Hepatic stellate cell (primary cell): ENCODE measurements around the gene TTC34.

ENCODE experiments used
- DNase-seq: peaks from one replicate; pipeline ENCODE4 v3.0.0; 2011; ENCODE audit warnings: low spot score

Gene TTC34

DNA sequence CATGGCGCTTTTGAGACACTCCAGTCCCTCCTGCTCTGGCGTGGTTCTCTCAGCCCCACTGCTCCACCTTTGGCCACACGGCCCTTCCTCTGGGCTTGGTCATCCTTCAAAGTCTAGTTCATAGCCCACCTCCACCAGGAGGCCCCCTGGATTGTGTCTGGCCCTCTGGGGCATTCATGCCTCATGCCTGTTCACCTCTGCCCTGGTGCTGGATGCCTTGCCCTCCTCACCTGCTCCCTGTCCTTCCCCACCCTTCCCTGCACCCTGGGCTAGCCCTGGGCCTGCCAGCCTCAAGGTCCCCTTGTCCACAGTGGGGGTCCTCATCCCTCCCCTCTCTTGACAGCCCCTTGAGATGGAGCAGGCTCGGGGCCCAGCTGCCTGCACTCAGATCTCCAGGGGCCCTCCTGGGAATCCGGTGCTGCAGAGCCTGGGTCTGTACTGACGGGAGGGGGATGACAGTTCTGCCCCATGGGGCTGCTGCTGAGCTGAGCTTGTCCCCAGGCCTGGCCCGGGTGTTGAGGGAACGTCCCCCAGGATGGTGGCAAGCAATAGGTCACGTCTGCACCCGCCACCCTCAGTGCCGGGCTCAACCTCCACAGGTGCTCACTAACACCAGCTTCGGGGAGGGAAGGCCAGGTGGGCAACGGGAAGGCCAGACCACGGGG, 196.5 kb downstream of the TTC34 start:
- no peak for DNase-seq

DNA sequence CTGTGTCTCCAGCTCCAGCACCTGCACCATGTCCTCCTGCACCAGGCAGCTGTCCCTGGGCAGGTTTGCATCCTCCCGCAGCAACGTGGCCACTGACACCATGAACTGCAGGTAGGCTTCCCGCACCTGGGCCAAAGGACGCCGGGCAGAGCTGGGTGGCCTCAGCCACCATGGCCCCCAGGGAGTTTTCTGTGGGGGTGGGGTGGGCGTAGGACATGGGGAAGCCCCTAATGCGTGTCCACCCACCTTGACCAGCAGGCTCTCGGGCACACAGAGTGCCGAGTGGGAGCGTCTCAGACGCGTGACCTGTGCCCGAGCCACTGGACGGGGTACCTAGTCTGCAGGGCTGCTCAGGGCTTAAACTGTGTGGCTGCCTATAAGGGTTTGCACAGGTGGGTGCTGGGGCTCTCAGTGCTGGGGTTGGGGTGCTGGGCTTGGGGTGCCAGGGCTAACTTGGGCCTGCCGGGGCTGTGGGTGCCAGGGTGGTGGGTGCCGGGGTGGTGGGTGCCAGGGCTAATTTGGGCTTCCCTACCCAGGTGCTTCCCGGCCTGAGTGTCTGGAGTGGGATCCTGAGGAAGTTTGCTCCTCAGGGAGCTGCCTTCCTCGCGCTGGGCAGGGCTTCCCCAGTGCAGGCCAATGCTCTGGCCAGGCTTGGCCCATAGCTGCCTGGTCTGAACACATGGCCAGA, 197.2 kb downstream of the TTC34 start:
- DNase-seq, result no peak

GRCh38 chr1:2603521-2604155, 197.9 kb downstream of the TTC34 start:
- no peak for DNase-seq

- DNase-seq, result no peak
Measured at GRCh38 chr1:2602866-2603520, 198.5 kb downstream of the TTC34 start.

- no peak for DNase-seq
Measured at GRCh38 chr1:2602311-2602835, 199.1 kb downstream of the TTC34 start.

- DNase-seq, result no peak
Measured at GRCh38 chr1:2601721-2602303, 199.7 kb downstream of the TTC34 start.

DNA sequence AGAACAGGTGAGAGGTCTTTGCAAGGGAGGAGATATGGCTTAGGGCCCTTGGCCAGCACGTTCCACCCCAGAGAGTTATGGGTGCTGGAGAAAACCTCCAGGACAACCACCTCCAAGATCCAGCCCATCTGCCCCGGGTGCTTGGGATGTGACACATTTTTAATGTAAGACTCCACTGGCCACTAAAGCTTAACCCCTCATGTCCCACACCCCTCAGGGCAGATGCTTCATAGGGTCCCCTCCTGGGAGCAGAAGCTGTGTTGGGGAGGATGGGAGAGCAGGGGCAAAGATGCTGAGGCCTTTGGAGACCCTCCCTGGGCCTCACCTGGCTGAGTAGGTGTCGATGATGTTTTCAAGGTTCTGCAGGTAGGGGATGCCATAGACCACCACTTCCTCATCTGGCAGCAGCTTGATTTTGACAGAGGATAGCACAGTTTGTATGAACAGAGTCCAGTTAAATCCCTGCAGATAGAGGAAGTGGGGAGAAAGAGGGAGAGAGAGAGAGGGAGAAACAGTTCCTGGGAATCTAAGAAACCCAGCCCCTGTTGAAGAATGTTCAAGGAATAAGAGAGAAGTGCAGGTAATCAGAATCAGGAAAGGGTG, 203.1 kb downstream of the TTC34 start:
- DNase-seq, result no peak

DNA sequence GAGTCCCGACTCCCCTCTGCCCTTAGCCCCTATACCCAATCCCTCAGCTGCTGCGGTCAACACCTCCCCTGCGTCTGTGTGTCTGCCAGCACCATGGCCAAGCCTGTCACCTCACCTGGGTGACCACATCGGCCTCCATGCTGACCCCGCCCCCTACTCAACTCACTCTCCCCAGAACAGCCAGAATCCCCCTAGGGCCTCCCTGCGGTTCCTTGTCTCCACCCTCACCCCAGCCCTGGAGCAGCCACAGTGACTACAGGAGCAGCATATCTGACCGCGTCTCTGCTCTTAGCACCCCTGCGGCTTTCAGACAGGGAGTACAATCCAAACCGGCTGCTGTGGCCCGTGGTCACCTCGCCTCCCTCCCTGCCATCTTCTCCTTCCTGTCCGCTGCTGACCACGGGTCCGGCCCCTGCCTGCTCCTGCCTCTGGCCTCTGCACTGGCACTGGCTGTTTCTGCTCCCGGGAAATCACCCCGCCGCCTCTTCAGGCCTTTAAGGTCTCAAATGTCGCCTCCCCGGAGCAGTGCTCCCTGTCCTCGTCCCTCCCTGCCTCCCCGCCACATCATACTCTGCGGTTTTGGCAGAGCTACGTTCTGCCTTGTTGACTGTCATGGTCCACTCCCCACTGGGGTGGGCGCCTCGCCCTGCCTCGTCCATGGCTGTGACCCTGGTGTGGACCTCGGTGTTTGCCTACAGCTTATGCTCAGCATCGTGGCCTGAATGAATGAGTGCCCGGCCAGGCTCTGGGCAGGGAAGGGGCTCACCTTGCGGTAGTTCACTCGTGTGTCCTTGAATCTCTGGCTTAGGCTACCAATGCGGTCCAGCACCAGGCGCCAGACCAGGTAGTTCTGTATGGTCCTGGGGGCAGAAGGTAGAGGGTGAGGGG, 203.8 kb downstream of the TTC34 start:
- no peak for DNase-seq

DNA sequence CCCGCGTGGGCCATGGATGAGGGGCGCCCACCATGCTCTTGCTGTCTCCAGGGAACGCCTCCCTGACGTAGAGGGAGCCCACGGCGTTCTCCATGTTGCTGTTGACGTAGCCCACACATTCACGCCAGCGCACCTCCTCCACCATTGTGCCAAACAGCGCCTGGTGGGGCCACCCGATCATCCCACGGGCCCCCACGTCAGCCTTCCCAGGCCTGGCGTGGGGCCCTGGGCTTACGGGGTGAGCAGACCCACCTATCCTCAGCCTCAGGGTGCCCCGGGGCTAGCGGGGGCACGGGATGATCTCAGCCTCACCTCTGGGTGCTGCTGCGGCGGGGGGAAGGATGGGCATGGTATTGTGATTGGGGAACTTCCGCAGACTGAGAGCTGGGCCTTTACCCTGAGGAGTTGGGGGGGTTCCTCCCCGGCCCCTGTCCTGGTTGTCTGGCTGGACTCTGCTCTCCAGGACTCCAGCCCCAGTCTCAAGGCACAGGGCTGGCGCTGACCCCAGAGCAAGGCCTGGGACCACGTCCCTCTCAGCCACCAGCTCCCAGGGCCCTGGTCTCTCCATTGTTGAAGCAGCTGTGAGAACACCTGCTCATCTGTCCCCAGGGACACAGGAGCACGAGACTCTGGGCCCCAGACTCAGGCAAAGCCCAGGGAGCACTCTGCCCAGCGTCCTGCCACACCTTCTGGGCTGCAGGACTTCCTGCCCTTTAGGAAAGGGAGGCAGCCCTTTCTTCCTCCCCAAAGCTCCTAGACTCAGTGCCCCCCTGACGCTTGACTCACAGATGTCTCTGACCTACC, 204.8 kb downstream of the TTC34 start:
- DNase-seq, result no peak

DNA sequence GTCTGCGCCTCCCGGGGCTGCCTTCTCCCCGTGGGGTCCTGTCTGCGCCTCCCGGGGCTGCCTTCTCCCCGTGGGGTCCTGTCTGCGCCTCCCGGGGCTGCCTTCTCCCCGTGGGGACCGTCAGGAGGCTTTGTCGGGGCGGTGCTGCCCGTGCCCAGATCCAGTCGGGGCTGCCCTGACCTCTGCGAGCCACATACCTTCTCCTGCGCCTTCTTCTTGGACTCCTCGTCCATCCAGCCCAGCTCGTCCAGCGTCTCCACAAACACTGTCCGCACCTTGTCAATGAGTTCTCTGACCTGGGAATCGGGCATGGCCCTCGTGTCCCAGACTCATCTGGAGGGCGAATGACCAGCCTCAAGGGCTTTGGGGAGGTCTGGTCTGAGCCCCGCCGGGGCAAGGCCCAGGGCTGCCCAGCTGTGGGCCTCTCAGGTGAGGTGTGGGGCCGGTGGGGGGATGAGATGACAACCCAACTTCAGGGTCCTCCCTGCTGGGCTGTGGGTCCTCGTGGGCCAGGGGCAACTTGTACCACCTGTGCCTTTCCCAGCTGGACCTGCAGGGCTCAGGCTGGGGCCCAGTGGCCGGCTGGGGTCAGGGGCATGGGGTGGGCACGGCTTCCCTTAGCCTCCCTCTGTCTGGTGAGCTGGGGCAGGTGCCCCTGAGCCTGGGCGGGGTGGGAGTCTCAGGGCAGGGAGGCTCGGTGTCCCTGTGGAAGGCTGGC, 205.5 kb downstream of the TTC34 start:
- no peak for DNase-seq

- no peak for DNase-seq
Measured at GRCh38 chr1:2595261-2595811, 206.2 kb downstream of the TTC34 start.

- DNase-seq, result no peak
Measured at GRCh38 chr1:2594641-2595131, 206.8 kb downstream of the TTC34 start.

- peak; percentile 69 for DNase-seq
Measured at GRCh38 chr1:2594001-2594640, 207.4 kb downstream of the TTC34 start.

GRCh38 chr1:2593251-2593878, 208.1 kb downstream of the TTC34 start:
- no peak for DNase-seq

DNA sequence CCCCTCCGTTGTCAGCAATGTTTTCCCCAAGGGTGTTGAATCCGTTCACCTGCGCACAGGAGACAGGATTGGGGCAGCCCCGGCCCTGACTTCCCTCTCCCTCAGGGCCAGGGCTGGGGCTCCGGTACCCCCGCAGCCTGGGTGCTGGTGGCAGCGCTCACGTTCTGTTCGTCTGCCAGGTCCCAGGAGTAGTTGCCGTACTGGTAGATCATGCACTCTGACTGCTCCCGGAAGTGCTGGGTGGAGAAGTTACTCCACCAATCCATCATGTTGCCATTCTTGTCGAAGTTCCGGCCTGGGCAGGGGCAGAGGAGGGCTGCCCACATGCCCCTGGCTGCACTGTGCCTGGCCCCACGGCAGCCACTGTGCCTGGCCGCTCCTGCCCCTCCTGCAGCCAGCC, 208.8 kb downstream of the TTC34 start:
- DNase-seq, result no peak

GRCh38 chr1:2591581-2592261, 209.8 kb downstream of the TTC34 start:
- no peak for DNase-seq

DNA sequence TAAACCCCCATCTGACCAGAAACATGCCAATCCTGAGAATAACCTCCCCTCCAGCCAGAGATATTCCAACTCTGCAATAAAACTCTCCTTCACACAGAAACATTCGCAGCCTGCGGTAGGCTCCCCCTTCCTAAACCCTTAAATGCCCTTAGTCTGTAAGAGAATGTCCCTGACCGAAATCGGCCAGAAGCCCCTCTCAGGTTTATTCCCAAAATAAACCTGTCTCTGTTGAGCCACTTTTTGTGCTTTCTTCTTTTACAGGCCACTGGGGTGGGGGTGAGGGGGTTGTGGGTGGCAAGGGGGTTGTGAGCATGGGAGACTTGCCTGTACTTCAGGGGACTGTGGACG, 210.3 kb downstream of the TTC34 start:
- no peak for DNase-seq
